ENCODE data around the gene TAF8.

DNA sequence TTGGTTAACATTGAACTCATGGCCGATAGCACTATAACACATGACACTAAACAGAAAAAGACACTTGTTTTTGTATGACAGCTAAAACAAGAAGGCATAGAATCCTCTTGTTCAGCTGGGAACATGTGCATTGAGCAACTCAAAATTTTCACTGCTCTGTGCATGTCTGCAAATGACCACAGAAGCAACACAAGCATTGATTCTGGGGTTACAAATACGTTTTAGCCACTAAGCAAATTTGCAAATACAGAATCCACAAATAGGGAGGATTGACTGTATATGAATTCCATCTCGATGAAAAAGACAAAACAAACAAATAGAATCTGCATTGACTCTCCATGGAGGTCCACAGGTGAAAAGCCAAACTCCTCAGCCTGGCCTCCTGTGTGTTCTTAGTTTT is 60.4 kb downstream of the TAF8 start:
- TF ChIP-seq, protein P1, sequence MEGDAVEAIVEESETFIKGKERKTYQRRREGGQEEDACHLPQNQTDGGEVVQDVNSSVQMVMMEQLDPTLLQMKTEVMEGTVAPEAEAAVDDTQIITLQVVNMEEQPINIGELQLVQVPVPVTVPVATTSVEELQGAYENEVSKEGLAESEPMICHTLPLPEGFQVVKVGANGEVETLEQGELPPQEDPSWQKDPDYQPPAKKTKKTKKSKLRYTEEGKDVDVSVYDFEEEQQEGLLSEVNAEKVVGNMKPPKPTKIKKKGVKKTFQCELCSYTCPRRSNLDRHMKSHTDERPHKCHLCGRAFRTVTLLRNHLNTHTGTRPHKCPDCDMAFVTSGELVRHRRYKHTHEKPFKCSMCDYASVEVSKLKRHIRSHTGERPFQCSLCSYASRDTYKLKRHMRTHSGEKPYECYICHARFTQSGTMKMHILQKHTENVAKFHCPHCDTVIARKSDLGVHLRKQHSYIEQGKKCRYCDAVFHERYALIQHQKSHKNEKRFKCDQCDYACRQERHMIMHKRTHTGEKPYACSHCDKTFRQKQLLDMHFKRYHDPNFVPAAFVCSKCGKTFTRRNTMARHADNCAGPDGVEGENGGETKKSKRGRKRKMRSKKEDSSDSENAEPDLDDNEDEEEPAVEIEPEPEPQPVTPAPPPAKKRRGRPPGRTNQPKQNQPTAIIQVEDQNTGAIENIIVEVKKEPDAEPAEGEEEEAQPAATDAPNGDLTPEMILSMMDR (IDR thresholded peaks at IDR 0.05): no peak
- TF ChIP-seq POLR2A (IDR thresholded peaks at IDR 0.05): no peak
